IMR-90 (cell line): Measurements from ENCODE around the gene CYGB.

Experiments
- CEBPB ChIP-seq: IDR thresholded peaks from 2 replicates; pipeline ENCODE4 v1.6.1; 2012; ENCODE audit warnings: low read depth, low read length, improper control_type of control experiment
- MAFK ChIP-seq: IDR thresholded peaks from 2 replicates; pipeline ENCODE4 v1.6.1; 2012; ENCODE audit warnings: low read depth, low read length, improper control_type of control experiment
- POLR2A ChIP-seq: IDR thresholded peaks from 2 replicates; pipeline ENCODE4 v1.6.1; 2012; ENCODE audit warnings: mild to moderate bottlenecking, low read depth, low read length

- TF ChIP-seq POLR2A = no peak
- TF ChIP-seq CEBPB = no peak
- TF ChIP-seq MAFK = no peak
These were observed 49.4 kb upstream of the CYGB start for GRCh38 chr17:76586741-76587487.
